ENCODE measurements around the gene TRIOBP. TPM values are rescaled to one million over a fixed set of nuclear protein-coding genes. Genes with fewer than 3 reads are reported as not detected.
A peak's percentile ranks its signal among the peaks of the same experiment; 100 is the strongest.

Gene TRIOBP
- total RNA-seq, 2 donors from 2014 or later = 114 to 115 TPM

GRCh38 chr22:37782340-37783168, 85.7 kb downstream of the TRIOBP start:
- H3K36me3 ChIP-seq = no peaks in the 10 kb centered on the region
- TF ChIP-seq POLR2AphosphoS5 (IDR thresholded peaks at IDR 0.05) (no peak), POLR2A (IDR thresholded peaks at IDR 0.05) (no peak), CTCF (IDR thresholded peaks at IDR 0.05) (no peak)
- H3K4me1 ChIP-seq (replicated peaks) = peaks cover 12% of the 10 kb centered on the region
- H3K27me3 ChIP-seq (replicated peaks; ENCODE audit: insufficient read depth) = no peaks in the 10 kb centered on the region
- intact Hi-C loops (cut with DNase I) = no loop called here
- H3K27ac ChIP-seq = peak overlapping the region in 1 of 2 donors; percentile 70
- DNase-seq (ENCODE audit: low spot score) = no peak
- WGBS = 41% methylated on average over 18 of the region's 18 CpGs
- H3K9me3 ChIP-seq = no peaks in the 10 kb centered on the region
- H3K4me3 ChIP-seq = no peak overlapping the region

- DNase-seq (ENCODE audit: low spot score) = peak; percentile 88
- Histone ChIP-seq H3K27me3 (replicated peaks; ENCODE audit: insufficient read depth) (no peaks in the 10 kb centered on the region), H3K9me3 (no peaks in the 10 kb centered on the region), H3K27ac (peak overlapping the region; percentile 70 to 75), H3K4me3 (no peak overlapping the region), H3K36me3 (no peaks in the 10 kb centered on the region), H3K4me1 (replicated peaks) (peaks cover 12% of the 10 kb centered on the region)
- intact Hi-C loops (cut with DNase I) = no loop called here
- WGBS = 39% methylated on average over 11 of the region's 11 CpGs
- TF ChIP-seq POLR2AphosphoS5 (IDR thresholded peaks at IDR 0.05) = peak; percentile 90
- TF ChIP-seq POLR2A (IDR thresholded peaks at IDR 0.05) = peak; percentile 13
- TF ChIP-seq CTCF (IDR thresholded peaks at IDR 0.05) = no peak
Measured at GRCh38 chr22:37784829-37785495, 88.1 kb downstream of the TRIOBP start.

- no peak overlapping the region for H3K4me3 ChIP-seq
- peaks cover 2% of the 10 kb centered on the region for H3K4me1 ChIP-seq (replicated peaks)
- TF ChIP-seq POLR2AphosphoS5 (IDR thresholded peaks at IDR 0.05) (no peak), CTCF (IDR thresholded peaks at IDR 0.05) (no peak), POLR2A (IDR thresholded peaks at IDR 0.05) (no peak)
- no peaks in the 10 kb centered on the region for H3K27me3 ChIP-seq (replicated peaks; ENCODE audit: insufficient read depth)
- intact Hi-C loops (cut with DNase I) = loop anchor here (5.0 kb wide), 2 partner anchors 53 to 148 kb away; no protein-coding TSS in a partner anchor
- H3K9me3 ChIP-seq = no peaks in the 10 kb centered on the region
- no peak for DNase-seq (ENCODE audit: low spot score)
- H3K36me3 ChIP-seq = no peaks in the 10 kb centered on the region
- 49% methylated on average over 2 of the region's 2 CpGs for WGBS
- no peak overlapping the region for H3K27ac ChIP-seq
Measured at GRCh38 chr22:37790234-37790633, 93.4 kb downstream of the TRIOBP start.

GRCh38 chr22:37792494-37792893, 95.6 kb downstream of the TRIOBP start:
- H3K36me3 ChIP-seq = no peaks in the 10 kb centered on the region
- H3K27me3 ChIP-seq (replicated peaks; ENCODE audit: insufficient read depth) = no peaks in the 10 kb centered on the region
- 82% methylated on average over 6 of the region's 6 CpGs for WGBS
- no peaks in the 10 kb centered on the region for H3K4me1 ChIP-seq (replicated peaks)
- intact Hi-C loops (cut with DNase I) = loop anchor here (5.0 kb wide), 2 partner anchors 55 to 150 kb away; no protein-coding TSS in a partner anchor
- no peak for TF ChIP-seq POLR2A (IDR thresholded peaks at IDR 0.05)
- no peak overlapping the region for H3K27ac ChIP-seq
- H3K4me3 ChIP-seq = no peak overlapping the region
- H3K9me3 ChIP-seq = no peaks in the 10 kb centered on the region
- no peak for DNase-seq (ENCODE audit: low spot score)

GRCh38 chr22:37794376-37794775, 97.5 kb downstream of the TRIOBP start:
- intact Hi-C loops (cut with DNase I) = loop anchor here (5.0 kb wide), 2 partner anchors 57 to 152 kb away; no protein-coding TSS in a partner anchor
- no peak for TF ChIP-seq CTCF (IDR thresholded peaks at IDR 0.05)
- TF ChIP-seq POLR2A (IDR thresholded peaks at IDR 0.05) = no peak
- TF ChIP-seq POLR2AphosphoS5 (IDR thresholded peaks at IDR 0.05) = no peak
- H3K36me3 ChIP-seq = no peaks in the 10 kb centered on the region
- no peak overlapping the region for H3K4me3 ChIP-seq
- DNase-seq (ENCODE audit: low spot score) = no peak
- no peaks in the 10 kb centered on the region for H3K27me3 ChIP-seq (replicated peaks; ENCODE audit: insufficient read depth)
- H3K4me1 ChIP-seq (replicated peaks) = no peaks in the 10 kb centered on the region
- no peaks in the 10 kb centered on the region for H3K9me3 ChIP-seq
- no peak overlapping the region for H3K27ac ChIP-seq
- WGBS = 77% methylated on average over 2 of the region's 2 CpGs
